KOPT-K1 (cell line): ENCODE data around the gene PCDH1.

Source experiments
- H3K27ac ChIP-seq: fragments of 200-600 bp; sonication (generic); 2 replicates; pipeline ENCODE4 v1.5.1; 2016; ENCODE audit warnings: antibody characterized with exemption, mild to moderate bottlenecking, low read depth, low read length; ENCODE audit not compliant: poor library complexity, severe bottlenecking
- H3K36me3 ChIP-seq: fragments of 200-600 bp; sonication (generic); 2 replicates; pipeline ENCODE4 v1.5.1; 2017; ENCODE audit warnings: antibody characterized with exemption, mild to moderate bottlenecking, low read length, moderate library complexity; ENCODE audit not compliant: insufficient read depth
- H3K9me3 ChIP-seq: fragments of 200-600 bp; sonication (generic); 2 replicates; pipeline ENCODE4 v1.5.1; 2017; ENCODE audit warnings: antibody characterized with exemption, low read length, mild to moderate bottlenecking; ENCODE audit not compliant: insufficient read depth, poor library complexity, severe bottlenecking

The PCDH1 gene

GRCh38 chr5:141856037-141856790 lies 22.0 kb downstream of the PCDH1 start:
- H3K36me3 ChIP-seq = no peaks in the 10 kb centered on the region
- H3K9me3 ChIP-seq = no peaks in the 10 kb centered on the region
- H3K27ac ChIP-seq = no peak overlapping the region

- Histone ChIP-seq H3K36me3 (no peaks in the 10 kb centered on the region), H3K27ac (no peak overlapping the region), H3K9me3 (no peaks in the 10 kb centered on the region)
Observed at GRCh38 chr5:141855265-141856036, 22.8 kb downstream of the PCDH1 start.

- no peak overlapping the region for H3K27ac ChIP-seq
- H3K36me3 ChIP-seq = no peaks in the 10 kb centered on the region
- no peaks in the 10 kb centered on the region for H3K9me3 ChIP-seq
Observed at GRCh38 chr5:141853895-141854626, 24.1 kb downstream of the PCDH1 start.

- Histone ChIP-seq H3K36me3 (no peaks in the 10 kb centered on the region), H3K9me3 (no peaks in the 10 kb centered on the region), H3K27ac (no peak overlapping the region)
Observed at GRCh38 chr5:141852448-141852847, 25.8 kb downstream of the PCDH1 start.

DNA sequence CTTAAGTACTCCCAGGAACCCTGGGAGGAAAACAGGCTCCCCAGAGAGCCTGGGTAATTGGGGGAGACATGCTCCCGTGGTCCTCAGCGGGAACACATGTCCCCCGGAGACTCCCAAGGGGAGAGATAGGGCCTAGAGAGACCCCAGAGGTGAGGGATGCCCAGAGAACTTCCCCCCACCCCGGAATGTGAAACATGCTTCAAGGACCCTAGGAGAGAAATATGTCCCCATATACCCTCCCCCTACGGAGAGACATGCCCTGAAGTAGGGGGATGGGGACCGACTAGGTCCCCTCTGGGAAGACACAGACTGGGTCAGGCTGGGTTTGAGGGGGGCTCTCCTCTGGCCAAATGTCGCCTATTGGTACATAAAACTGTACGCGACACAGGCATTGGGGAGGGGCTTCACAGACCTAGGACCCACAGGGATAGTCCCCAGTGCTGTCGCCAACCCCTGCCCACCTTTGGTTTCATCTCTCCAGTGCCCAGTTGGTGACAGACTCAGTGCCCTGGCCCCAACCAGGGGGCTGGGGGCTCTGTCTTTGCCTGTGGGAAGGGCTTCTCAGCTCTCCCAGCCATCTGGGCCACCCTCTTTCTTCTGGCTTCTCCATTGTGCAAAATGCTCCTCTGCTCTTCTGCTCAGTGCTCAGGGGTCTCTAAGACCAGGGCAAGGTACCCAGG lies 26.9 kb downstream of the PCDH1 start:
- no peak overlapping the region for H3K27ac ChIP-seq
- no peaks in the 10 kb centered on the region for H3K36me3 ChIP-seq
- H3K9me3 ChIP-seq = no peaks in the 10 kb centered on the region

- no peaks in the 10 kb centered on the region for H3K36me3 ChIP-seq
- no peak overlapping the region for H3K27ac ChIP-seq
Observed at GRCh38 chr5:141850786-141851185, 27.4 kb downstream of the PCDH1 start.

DNA sequence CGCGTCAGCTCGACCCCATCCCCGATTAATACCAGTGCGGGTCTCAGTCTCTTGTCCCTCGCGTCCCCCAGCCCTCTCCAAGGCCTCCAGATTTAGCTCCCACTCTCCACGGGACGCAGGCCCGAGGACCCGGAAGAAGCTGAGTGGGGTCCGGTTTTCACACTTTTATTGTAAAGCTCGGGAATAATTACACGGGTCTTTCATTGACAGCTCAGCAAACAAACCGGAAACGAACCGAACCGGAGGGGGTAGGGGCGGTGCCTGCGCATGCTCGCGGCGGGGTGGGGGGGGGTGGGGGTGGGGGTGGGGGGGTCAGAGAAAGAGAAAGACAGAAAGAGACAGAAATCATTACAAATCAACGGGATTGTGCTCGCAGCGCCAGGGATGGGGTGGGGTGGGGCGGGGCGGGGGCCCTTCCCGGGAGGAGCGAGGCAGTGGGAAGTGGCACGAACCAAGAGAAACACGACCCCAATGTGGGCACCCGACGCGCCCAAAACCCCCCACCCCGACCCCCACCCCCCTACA lies 27.9 kb downstream of the PCDH1 start:
- Histone ChIP-seq H3K27ac (peak overlapping the region; percentile 78), H3K36me3 (no peaks in the 10 kb centered on the region), H3K9me3 (no peaks in the 10 kb centered on the region)

More at GRCh38 chr5:141850786-141851185, 27.4 kb downstream of the PCDH1 start:
- no peaks in the 10 kb centered on the region for H3K9me3 ChIP-seq

- H3K27ac ChIP-seq = peak overlapping the region; percentile 78
- H3K9me3 ChIP-seq = no peaks in the 10 kb centered on the region
- no peaks in the 10 kb centered on the region for H3K36me3 ChIP-seq
Observed at GRCh38 chr5:141849415-141850243, 28.6 kb downstream of the PCDH1 start.

DNA sequence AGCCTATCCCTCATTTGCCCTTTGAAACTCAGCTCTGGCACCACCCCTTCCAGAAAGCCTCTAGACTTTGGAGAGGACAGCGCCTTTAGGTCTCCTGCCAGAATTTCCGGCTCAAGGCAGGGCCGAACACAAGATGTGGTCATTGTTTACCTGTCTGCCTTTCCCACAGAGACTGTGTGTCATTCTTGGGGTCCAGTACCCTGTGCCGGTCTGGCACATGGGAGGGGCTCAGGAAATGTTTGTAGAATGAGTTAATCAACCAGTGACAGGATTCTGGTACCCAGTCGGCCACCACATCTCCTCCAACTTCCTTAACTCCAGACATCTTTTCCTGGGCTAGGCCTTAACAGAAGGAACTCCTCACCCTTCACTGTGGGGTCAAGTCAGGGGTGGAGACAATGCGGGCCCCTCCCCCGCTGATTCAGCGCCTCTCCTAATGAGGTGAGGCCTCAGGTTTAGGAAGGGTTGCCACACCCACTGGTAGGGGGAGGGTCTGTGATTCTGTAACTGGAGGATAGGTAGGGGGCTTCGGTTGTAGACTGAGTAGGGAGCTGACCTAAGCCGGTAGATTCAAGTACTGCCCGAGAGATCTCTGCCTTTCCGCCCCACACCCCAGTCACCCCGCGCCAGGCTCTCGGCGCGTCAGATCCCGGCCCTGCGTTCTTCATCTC lies 29.3 kb downstream of the PCDH1 start:
- peak overlapping the region; percentile 78 for H3K27ac ChIP-seq
- no peaks in the 10 kb centered on the region for H3K36me3 ChIP-seq

DNA sequence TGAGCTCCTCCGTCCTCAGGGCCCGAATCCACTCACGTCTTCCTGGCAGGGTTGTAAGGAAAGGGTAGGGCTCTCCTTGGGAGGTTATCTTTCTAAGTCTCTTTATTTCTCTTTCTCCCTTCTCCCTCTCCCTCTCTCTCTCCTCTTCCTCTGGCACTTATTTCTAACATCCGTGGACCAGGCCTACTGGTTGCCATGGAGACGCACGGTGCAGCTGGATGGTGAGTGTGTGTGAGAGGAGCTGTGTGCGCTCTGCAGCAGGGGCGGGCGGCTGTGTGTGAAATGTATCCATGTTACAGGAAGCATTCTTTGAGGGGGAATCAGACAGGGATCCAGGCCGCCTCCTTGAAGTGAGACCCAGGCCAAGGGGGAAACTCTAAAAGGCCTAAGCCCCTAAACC lies 32.2 kb downstream of the PCDH1 start:
- Histone ChIP-seq H3K36me3 (no peaks in the 10 kb centered on the region), H3K9me3 (no peaks in the 10 kb centered on the region), H3K27ac (no peak overlapping the region)

More for the DNA sequence above, 29.3 kb downstream of the PCDH1 start:
- H3K9me3 ChIP-seq = no peaks in the 10 kb centered on the region

DNA sequence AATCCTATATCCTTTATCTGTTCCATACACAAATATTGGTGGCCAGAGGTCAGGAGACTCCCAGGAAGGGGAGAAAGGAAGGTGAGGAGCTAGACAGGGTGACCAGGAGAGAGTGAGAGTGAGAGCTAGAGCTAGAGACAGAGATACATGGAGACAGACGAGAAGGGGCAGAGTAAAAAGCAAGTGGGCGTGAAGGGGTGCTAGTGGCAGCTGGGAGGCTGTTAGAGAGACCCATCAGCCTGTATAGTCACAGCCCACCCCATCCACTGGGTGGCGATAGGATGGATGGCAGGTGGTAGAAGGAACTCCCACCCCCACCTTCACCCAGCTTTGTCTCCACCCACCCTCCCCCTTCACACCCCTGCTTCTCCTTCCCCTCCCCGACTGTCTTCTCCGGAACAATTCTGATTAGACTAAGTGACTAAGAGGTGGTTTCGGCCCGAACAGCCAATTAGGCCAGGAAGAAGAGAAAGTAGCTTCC lies 32.8 kb downstream of the PCDH1 start:
- Histone ChIP-seq H3K36me3 (no peaks in the 10 kb centered on the region), H3K9me3 (no peaks in the 10 kb centered on the region), H3K27ac (no peak overlapping the region)

DNA sequence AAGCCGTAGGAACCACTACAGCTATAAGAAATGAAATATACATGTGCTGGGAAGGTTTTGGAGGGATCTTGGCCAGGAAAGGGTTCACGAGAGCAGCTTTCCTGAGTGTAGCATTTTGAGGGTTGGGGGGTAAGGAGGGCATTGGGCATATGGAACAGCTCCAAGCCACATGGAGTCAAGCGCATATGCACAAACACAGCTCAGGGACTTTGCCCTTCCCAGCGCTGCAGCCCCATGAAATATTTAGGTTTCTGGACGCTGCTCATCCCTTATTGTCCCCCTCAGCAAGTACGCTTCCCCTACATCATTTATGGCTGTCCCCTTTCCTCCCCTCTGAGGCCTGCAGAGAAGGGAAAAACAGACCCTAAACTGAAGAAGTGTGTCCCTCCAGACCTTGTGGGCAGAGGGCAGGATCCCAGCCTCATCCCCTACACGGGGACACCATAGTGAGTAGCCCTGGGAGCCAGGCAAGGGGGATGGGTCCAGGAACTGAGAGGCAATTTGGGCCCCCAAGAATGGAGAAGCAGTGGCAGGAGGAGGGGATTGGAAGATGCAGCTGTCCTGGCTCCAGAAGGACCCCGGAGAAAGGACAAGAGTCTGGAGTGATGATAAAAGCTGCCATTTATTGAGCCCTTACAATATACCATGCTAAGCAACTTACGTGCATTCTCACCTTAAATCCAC lies 33.7 kb downstream of the PCDH1 start:
- Histone ChIP-seq H3K9me3 (no peaks in the 10 kb centered on the region), H3K36me3 (no peaks in the 10 kb centered on the region), H3K27ac (no peak overlapping the region)
